Measurements from ENCODE around the gene ZNF844.

DNA sequence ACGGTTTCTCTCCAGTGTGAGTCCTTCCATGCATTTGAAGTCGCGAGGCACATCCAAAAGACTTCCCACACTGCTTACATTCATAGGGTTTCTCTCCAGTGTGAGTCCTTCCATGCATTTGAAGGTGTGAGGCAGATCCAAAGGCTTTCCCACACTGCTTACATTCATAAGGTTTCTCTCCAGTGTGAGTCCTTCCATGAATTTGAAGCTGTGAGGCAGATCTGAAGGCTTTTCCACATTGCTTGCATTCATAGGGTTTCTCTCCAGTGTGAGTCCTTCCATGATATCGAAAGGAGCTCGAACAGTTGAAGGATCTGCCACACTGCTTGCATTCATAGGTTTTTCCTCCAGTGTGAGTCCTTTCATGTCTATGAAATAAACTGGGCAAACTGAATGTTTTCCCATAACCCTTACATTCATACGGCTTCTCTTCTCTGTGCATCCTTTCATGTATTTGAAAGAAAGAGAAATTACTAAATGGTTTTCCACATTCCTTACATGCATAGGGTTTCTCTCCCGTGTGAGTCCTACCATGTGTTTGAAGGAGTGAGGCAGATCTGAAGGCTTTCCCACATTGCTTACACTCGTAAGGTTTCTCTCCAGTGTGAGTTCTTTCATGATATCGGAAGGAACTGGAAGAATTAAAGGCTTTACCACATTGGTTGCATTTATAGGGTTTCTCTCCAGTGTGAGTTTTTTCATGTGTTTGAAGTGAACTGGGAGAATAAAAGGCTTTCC lies 49.3 kb upstream of the ZNF844 start:
- TF ChIP-seq, protein P1, sequence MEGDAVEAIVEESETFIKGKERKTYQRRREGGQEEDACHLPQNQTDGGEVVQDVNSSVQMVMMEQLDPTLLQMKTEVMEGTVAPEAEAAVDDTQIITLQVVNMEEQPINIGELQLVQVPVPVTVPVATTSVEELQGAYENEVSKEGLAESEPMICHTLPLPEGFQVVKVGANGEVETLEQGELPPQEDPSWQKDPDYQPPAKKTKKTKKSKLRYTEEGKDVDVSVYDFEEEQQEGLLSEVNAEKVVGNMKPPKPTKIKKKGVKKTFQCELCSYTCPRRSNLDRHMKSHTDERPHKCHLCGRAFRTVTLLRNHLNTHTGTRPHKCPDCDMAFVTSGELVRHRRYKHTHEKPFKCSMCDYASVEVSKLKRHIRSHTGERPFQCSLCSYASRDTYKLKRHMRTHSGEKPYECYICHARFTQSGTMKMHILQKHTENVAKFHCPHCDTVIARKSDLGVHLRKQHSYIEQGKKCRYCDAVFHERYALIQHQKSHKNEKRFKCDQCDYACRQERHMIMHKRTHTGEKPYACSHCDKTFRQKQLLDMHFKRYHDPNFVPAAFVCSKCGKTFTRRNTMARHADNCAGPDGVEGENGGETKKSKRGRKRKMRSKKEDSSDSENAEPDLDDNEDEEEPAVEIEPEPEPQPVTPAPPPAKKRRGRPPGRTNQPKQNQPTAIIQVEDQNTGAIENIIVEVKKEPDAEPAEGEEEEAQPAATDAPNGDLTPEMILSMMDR (IDR thresholded peaks at IDR 0.05; ENCODE audit: insufficient read depth, low read length) = no peak
- TF ChIP-seq SPI1 (IDR thresholded peaks at IDR 0.05; ENCODE audit: borderline replicate concordance, low read depth) (no peak), POLR2AphosphoS5 (IDR thresholded peaks at IDR 0.05; ENCODE audit: low read depth) (no peak)
- TF ChIP-seq, protein P2, sequence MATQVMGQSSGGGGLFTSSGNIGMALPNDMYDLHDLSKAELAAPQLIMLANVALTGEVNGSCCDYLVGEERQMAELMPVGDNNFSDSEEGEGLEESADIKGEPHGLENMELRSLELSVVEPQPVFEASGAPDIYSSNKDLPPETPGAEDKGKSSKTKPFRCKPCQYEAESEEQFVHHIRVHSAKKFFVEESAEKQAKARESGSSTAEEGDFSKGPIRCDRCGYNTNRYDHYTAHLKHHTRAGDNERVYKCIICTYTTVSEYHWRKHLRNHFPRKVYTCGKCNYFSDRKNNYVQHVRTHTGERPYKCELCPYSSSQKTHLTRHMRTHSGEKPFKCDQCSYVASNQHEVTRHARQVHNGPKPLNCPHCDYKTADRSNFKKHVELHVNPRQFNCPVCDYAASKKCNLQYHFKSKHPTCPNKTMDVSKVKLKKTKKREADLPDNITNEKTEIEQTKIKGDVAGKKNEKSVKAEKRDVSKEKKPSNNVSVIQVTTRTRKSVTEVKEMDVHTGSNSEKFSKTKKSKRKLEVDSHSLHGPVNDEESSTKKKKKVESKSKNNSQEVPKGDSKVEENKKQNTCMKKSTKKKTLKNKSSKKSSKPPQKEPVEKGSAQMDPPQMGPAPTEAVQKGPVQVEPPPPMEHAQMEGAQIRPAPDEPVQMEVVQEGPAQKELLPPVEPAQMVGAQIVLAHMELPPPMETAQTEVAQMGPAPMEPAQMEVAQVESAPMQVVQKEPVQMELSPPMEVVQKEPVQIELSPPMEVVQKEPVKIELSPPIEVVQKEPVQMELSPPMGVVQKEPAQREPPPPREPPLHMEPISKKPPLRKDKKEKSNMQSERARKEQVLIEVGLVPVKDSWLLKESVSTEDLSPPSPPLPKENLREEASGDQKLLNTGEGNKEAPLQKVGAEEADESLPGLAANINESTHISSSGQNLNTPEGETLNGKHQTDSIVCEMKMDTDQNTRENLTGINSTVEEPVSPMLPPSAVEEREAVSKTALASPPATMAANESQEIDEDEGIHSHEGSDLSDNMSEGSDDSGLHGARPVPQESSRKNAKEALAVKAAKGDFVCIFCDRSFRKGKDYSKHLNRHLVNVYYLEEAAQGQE (IDR thresholded peaks at IDR 0.05; ENCODE audit: insufficient replicate concordance, low read depth) = no peak

Data from HL-60 (cell line).